B cell (primary cell): Measurements from ENCODE around the gene PCDHAC2.

Experiments used
- EZH2 ChIP-seq: IDR thresholded peaks from 2 replicates; pipeline ENCODE4 v1.6.1; 2012; ENCODE audit warnings: borderline replicate concordance, low read depth, mild to moderate bottlenecking, moderate library complexity, low read length; ENCODE audit not compliant: insufficient read depth, poor library complexity, severe bottlenecking
- TF ChIP-seq, protein P1 (sequence below): fragments of 200-600 bp; IDR thresholded peaks from one replicate; pipeline ENCODE4 v1.8.0; 2022; ENCODE audit warnings: antibody characterized with exemption, mild to moderate bottlenecking

- TF ChIP-seq, protein P1, sequence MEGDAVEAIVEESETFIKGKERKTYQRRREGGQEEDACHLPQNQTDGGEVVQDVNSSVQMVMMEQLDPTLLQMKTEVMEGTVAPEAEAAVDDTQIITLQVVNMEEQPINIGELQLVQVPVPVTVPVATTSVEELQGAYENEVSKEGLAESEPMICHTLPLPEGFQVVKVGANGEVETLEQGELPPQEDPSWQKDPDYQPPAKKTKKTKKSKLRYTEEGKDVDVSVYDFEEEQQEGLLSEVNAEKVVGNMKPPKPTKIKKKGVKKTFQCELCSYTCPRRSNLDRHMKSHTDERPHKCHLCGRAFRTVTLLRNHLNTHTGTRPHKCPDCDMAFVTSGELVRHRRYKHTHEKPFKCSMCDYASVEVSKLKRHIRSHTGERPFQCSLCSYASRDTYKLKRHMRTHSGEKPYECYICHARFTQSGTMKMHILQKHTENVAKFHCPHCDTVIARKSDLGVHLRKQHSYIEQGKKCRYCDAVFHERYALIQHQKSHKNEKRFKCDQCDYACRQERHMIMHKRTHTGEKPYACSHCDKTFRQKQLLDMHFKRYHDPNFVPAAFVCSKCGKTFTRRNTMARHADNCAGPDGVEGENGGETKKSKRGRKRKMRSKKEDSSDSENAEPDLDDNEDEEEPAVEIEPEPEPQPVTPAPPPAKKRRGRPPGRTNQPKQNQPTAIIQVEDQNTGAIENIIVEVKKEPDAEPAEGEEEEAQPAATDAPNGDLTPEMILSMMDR: no peak
- no peak for TF ChIP-seq EZH2
Measured at GRCh38 chr5:140988608-140989007, 22.3 kb downstream of the PCDHAC2 start.
